T-helper 22 cell (primary cell): ENCODE results near the gene GPR39.

Source experiments
- DNase-seq: peaks from one replicate; pipeline ENCODE4 v3.0.0-alpha.2; 2020; ENCODE audit warnings: low read depth

GPR39 gene

GRCh38 chr2:132605236-132606180, 188.9 kb downstream of the GPR39 start:
- DNase-seq = no peak

GRCh38 chr2:132606649-132607048, 190.0 kb downstream of the GPR39 start:
- no peak for DNase-seq

- no peak for DNase-seq
Observed at GRCh38 chr2:132607426-132608090, 191.0 kb downstream of the GPR39 start.

GRCh38 chr2:132608311-132608710, 191.7 kb downstream of the GPR39 start:
- DNase-seq = no peak

GRCh38 chr2:132609101-132609890, 192.7 kb downstream of the GPR39 start:
- DNase-seq = no peak

DNA sequence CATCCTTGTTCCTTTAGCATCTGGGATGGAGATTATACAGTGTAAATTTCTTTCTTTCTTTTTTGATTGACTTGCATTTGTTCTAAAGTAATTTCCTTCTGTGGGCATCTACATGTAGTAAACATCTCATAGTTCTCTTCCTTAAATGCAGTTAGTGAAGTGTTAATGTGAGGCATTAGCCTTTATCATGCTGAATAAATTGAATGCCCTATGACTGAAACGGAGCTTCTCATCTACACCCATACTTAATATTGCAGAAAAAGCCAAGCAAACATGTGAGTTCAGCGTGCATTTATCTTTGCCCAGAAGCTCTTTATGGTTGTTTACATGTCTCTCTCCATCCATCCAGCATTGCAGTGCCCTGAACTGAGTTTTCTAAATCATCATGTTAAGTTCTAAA, 195.1 kb downstream of the GPR39 start:
- no peak for DNase-seq

DNA sequence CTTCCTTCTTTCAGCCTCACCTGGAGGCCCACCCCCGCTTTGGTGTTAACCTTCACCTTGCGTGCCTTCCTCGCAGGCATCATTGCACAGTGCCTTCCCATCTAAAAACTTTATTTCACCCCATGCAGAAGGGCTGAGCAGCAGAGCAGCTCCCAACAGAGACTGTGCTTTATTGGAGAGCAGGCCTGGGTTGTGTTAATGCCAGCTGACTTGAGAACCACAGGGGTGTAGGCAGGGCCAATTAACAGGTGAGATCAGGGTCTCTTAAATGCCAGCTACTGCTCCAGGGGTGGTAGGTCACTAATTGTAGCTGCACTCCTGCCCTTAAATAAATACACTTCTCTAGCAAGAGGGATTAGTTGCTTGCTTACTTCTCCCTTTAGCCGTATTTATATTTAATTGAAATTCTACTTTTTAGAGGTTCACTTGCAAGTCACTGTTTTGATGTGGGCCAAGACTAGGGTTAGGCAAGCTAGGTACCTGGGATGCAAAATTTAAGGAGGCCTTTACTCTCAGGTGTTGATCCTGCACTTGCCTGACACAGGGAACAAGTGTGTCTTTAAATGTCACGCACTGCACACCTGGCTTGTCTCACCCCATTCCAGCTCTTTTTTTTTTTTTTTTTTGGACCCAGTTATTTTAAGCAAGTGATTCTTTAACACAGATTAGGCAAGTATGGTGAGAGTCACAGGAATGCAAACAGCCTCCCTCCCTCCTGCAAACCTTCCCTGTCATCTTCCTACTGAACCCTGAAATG, 198.9 kb downstream of the GPR39 start:
- no peak for DNase-seq

- no peak for DNase-seq
Observed at GRCh38 chr2:132617989-132618388, 201.4 kb downstream of the GPR39 start.

- no peak for DNase-seq
Observed at GRCh38 chr2:132618734-132619133, 202.1 kb downstream of the GPR39 start.

DNA sequence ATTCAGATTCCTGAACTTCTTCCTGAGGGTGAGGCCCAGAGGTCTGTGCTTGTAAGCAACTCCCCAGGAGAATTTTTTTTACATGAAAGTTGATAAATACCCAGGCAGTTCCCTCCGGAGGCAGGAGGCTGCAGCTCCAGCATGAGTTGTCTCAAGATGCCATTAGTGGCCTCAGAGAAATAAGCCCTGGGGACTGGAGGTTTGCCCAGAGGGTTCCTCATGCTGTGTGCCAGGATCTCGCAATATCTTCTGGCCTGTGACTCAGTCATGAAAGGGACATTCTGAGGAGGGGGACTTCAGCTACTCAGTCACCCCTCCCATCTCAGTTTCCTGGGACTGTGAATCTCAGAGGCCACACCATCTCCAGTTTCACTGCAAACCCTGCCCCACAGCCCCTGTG, 203.5 kb downstream of the GPR39 start:
- no peak for DNase-seq

DNA sequence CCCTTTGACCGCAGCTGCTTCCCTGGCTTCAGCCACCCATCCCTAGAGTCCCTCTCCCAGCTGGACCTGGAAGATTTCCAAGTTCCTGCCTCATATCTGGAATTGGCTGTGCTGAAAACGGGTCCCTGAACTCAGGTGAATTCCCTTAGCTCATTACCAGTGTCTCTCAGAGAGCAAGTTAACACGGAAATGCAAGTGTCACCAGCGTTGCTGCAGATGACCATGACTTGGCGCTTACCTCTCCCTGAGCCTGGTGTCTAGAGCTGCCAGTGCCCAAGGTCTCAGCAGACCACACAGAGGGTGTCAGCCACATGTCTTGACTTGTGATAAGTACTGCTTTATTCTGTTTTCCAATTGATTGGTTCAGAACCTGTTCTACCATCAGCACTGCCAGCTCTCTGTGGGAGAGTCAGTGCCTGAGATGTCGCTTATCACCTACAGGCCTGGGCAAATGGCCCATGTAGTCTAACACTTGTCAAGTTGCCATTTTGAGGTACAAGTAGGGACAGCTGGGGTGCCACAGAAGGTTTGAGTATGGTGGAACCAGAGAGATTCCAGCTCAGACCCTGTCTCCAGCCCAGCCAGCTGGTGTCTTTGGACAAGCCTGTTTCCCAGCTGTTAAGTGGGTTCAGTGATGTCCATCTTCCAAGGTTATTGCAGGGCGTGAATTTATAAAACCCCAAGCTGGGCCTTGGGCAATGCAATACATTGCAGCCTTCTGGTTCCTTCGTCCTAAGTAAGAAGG, 204.7 kb downstream of the GPR39 start:
- no peak for DNase-seq

GRCh38 chr2:132623096-132623839, 206.7 kb downstream of the GPR39 start:
- no peak for DNase-seq

- DNase-seq = no peak
Observed at GRCh38 chr2:132627536-132627935, 210.9 kb downstream of the GPR39 start.

DNA sequence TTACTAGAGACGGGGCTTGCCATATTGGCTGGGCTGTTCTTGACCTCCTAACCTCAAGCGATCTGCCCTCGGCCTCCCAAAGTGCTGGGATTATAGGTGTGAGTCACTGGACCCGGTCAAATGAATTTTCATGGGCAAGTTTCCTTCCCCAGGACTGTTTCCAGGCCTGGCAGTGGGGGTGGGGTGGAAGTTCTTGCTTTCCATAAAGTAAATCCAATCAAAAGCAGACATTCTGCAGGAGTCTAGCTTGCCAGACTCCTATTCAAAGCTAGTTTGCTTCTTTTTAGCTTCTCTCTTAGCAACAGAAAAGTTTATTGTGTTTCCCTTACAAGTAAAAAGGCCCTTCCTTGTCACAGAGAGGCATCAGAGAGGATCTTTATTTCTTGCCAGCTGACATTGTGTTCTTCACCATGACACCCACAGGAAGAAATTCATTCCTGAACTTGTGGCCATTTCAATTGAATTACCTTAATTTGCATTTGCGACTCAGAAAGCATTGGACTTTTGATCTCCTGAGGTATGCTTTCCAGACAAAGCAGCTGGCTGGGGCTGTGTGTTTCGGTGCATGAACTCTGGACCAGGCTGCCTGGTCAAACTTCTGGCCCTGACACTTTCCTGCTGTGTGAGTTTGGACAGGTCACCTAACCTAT, 215.5 kb downstream of the GPR39 start:
- DNase-seq = no peak

GRCh38 chr2:132633635-132634034, 217.0 kb downstream of the GPR39 start:
- DNase-seq = no peak

GRCh38 chr2:132636346-132636745, 219.7 kb downstream of the GPR39 start:
- no peak for DNase-seq

GRCh38 chr2:132638313-132639040, 221.9 kb downstream of the GPR39 start:
- no peak for DNase-seq

DNA sequence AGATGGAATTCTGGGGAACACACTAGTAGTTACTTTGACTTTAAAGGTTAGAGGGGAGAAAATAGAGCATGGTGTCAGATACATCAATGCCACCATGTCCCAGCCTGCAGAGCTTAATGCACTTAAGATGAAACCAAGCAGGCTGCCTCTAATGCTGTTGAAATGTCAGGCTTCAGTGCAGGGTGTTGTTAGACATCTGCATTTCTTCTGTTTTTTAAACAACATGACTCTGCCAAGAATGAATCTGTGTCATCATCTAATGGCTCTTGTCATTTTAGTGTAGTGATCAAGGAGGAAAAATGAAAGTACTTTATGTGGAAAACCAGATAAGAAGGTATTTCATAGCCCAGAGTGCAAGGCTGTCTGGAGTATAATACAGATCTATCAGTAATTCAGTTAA, 223.5 kb downstream of the GPR39 start:
- DNase-seq = no peak

DNA sequence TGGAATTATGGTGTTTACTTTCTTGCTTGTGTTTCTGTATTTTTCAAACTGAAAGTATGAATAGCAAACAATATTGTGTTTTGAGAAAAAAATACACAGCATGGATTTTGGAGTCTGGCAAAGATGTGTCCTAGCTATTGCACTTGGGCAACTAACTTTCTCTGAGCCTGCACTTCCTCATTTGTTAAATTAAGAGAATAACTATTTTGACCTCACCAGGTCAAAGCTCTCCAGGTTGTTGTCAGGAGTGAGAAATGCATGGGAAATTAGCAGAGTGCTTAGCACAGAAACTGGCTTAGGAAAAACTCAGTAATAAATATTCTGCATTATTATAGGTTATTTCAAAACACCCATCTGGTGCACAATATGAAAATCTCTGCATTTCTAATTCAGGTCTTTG, 225.2 kb downstream of the GPR39 start:
- no peak for DNase-seq
